ENCODE data around the gene DTX4. TPM values are rescaled to one million over a fixed set of nuclear protein-coding genes. Genes with fewer than 3 reads are reported as not detected.

The DTX4 gene
- total RNA-seq, 2 experiments from 2014 or later: 0.93 to 1.0 TPM

DNA sequence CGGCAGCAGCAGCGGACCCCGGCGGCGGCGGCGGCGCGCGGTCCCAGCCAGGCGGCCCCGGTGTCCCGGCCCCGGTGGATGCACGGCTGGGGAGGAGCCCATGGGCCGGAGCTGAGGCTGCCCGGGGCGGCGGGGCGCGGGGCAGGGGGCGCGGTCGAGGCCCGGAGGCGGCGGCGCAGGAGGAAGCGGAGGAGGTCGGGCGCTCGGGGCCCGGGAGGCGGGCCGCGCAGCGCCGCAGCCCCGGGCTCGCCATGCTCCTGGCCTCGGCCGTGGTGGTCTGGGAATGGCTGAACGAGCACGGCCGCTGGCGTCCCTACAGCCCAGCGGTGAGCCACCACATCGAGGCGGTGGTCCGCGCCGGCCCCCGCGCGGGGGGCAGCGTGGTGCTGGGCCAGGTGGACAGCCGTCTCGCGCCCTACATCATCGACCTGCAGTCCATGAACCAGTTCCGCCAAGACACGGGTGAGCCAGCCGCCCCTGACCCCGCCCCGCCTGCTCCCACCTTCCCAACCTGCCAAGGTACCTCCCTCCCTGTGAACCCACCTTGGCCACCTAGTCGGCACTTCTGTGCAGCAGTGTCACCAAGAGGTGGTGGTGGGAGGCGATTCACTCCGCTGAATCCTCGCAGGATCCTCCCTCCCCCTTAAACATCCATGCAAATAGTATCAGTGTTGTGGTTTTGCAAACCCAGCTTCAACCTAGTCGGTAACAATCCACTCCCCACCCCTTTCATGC, 580 bp downstream of the DTX4 start:
- H3K4me1 ChIP-seq (ENCODE audit: insufficient read depth, low read length): peaks cover 18% of the 10 kb centered on the region
- ChIA-PET CTCF (interaction anchor here (0.6 to 3.7 kb wide), 20 partner anchors 8 to 1387 kb away, joined by 3 to 51 read pairs (median 7); partner anchors contain the start of genes FAM111A and FAM111B), POLR2A (interaction anchor here (1.1 to 2.4 kb wide), 8 partner anchors 10 to 111 kb away, joined by 3 to 16 read pairs (median 6); partner anchors contain the start of gene FAM111A)
- TF ChIP-seq, protein P1, sequence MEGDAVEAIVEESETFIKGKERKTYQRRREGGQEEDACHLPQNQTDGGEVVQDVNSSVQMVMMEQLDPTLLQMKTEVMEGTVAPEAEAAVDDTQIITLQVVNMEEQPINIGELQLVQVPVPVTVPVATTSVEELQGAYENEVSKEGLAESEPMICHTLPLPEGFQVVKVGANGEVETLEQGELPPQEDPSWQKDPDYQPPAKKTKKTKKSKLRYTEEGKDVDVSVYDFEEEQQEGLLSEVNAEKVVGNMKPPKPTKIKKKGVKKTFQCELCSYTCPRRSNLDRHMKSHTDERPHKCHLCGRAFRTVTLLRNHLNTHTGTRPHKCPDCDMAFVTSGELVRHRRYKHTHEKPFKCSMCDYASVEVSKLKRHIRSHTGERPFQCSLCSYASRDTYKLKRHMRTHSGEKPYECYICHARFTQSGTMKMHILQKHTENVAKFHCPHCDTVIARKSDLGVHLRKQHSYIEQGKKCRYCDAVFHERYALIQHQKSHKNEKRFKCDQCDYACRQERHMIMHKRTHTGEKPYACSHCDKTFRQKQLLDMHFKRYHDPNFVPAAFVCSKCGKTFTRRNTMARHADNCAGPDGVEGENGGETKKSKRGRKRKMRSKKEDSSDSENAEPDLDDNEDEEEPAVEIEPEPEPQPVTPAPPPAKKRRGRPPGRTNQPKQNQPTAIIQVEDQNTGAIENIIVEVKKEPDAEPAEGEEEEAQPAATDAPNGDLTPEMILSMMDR (IDR thresholded peaks at IDR 0.05): no peak
- peaks cover 13% of the 10 kb centered on the region for H3K4me1 Mint-ChIP-seq (ENCODE audit: low read depth)
- peaks cover 5% of the 10 kb centered on the region for H3K27me3 Mint-ChIP-seq
- peak overlapping the region; percentile 31 for H3K27ac Mint-ChIP-seq
- no peaks in the 10 kb centered on the region for H3K36me3 ChIP-seq (ENCODE audit: insufficient read depth, low read length)
- intact Hi-C loops (cut with DNase I, micrococcal nuclease): loop anchor here (1.0 to 10.0 kb wide), 5 partner anchors 14 to 502 kb away; no protein-coding TSS in a partner anchor
- peaks cover 5% of the 10 kb centered on the region for H3K36me3 Mint-ChIP-seq (ENCODE audit: low read depth)
- no peak overlapping the region for H3K27ac ChIP-seq (ENCODE audit: low read depth in 1 of 2, low read length in 2 of 2)
- H3K9me3 ChIP-seq (ENCODE audit: control insufficient read depth in 1 of 2, insufficient read depth in 1 of 2, low read length in 2 of 2): no peaks in the 10 kb centered on the region
- peak in 8 of 14 experiments; percentile 3 to 56 (median 18) for DNase-seq
- H3K4me3 Mint-ChIP-seq: peak overlapping the region; percentile 89
- peak overlapping the region; percentile 73 for H3K4me3 ChIP-seq (ENCODE audit: low read length)
- ATAC-seq (ENCODE audit: poor library complexity): peak; percentile 11
- no peaks in the 10 kb centered on the region for H3K9me3 Mint-ChIP-seq
- H3K27me3 ChIP-seq (ENCODE audit: control insufficient read depth in 1 of 2, insufficient read depth in 2 of 2, low read length in 2 of 2): no peaks in the 10 kb centered on the region

GRCh38 chr11:59173080-59173963, 1.4 kb downstream of the DTX4 start:
- H3K4me3 Mint-ChIP-seq: peak overlapping the region; percentile 89

More at GRCh38 chr11:59173080-59173963, 1.4 kb downstream of the DTX4 start:
- H3K36me3 ChIP-seq (ENCODE audit: insufficient read depth, low read length): no peaks in the 10 kb centered on the region
- ATAC-seq (ENCODE audit: poor library complexity) (no peak), DNase-seq (peak in 5 of 14 experiments; percentile 3 to 47 (median 21))
- CTCF ChIA-PET: interaction anchor here (2.0 to 2.7 kb wide), 4 partner anchors 13 to 257 kb away, joined by 8 to 51 read pairs (median 10); partner anchors contain the start of genes FAM111A and FAM111B
- H3K27me3 ChIP-seq (ENCODE audit: control insufficient read depth in 1 of 2, insufficient read depth in 2 of 2, low read length in 2 of 2): no peaks in the 10 kb centered on the region
- peaks cover 5% of the 10 kb centered on the region for H3K36me3 Mint-ChIP-seq (ENCODE audit: low read depth)
- H3K27me3 Mint-ChIP-seq: peaks cover 5% of the 10 kb centered on the region
- H3K27ac ChIP-seq (ENCODE audit: low read depth in 1 of 2, low read length in 2 of 2): no peak overlapping the region
- intact Hi-C loops (cut with DNase I, micrococcal nuclease): loop anchor here (2.0 to 10.0 kb wide), 4 partner anchors 13 to 501 kb away; no protein-coding TSS in a partner anchor
- POLR2A ChIA-PET: interaction anchor here (1.1 to 2.4 kb wide), 3 partner anchors 99 to 110 kb away, joined by 3 to 6 read pairs (median 4); no protein-coding TSS in a partner anchor
- peak overlapping the region; percentile 31 for H3K27ac Mint-ChIP-seq
- TF ChIP-seq, protein P1 (IDR thresholded peaks at IDR 0.05): no peak
- H3K4me3 ChIP-seq (ENCODE audit: low read length): peak overlapping the region; percentile 73
- no peaks in the 10 kb centered on the region for H3K9me3 ChIP-seq (ENCODE audit: control insufficient read depth in 1 of 2, insufficient read depth in 1 of 2, low read length in 2 of 2)
- peaks cover 18% of the 10 kb centered on the region for H3K4me1 ChIP-seq (ENCODE audit: insufficient read depth, low read length)
- peaks cover 13% of the 10 kb centered on the region for H3K4me1 Mint-ChIP-seq (ENCODE audit: low read depth)
- no peaks in the 10 kb centered on the region for H3K9me3 Mint-ChIP-seq
